HG03520 (cell line): ENCODE measurements around the gene KDM7A.
"Not testable (repeated sequence)": the region's sequence is repeated elsewhere in the genome, so short reads cannot be mapped to it uniquely, and the experiment has no call there.

Source experiments
- ATAC-seq: cut with Tn5 transposase; IDR thresholded peaks from one replicate; pipeline ENCODE4 v1.9.1; 2021; ENCODE audit warnings: mild to moderate bottlenecking, moderate library complexity; ENCODE audit not compliant: unreplicated experiment

KDM7A gene

DNA sequence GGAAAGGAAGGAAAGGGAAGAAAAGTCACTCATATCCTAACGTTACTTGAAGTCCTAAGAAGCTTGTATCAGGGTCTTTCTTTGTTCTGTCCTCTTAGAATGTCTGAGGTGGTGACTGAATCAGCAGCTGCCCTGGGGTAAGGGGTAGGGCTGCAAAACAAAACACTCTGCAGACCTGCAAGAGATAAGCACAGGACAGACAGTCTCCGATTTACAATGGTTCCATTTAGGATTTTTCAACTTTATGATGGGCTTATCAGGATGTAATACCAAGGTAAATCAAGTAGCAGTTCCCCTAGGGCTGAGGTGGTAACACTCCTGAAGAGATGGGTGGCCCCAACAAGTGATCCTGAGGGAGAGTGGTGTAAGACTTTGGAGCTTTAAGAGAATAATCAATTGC, 16.5 kb downstream of the KDM7A start:
- ATAC-seq: no peak

DNA sequence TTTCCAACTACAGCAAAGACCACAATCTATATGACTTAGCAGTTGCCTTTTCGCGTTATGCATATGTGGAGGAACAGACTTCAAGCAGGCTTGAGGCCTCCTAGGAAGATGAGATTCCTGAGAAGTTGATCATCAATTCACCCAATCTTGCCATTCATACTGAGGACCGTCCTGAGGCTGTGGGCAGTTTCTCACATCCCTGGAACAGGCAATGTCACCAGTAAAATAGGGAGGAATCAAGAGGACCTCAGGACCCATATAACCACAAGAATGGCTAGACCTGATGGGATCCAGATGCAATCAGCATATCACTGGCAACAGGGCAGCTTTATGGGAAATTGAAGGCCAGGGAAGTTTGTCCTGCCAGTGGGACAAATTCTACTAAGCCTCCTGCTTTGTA, 17.3 kb downstream of the KDM7A start:
- ATAC-seq: no peak

DNA sequence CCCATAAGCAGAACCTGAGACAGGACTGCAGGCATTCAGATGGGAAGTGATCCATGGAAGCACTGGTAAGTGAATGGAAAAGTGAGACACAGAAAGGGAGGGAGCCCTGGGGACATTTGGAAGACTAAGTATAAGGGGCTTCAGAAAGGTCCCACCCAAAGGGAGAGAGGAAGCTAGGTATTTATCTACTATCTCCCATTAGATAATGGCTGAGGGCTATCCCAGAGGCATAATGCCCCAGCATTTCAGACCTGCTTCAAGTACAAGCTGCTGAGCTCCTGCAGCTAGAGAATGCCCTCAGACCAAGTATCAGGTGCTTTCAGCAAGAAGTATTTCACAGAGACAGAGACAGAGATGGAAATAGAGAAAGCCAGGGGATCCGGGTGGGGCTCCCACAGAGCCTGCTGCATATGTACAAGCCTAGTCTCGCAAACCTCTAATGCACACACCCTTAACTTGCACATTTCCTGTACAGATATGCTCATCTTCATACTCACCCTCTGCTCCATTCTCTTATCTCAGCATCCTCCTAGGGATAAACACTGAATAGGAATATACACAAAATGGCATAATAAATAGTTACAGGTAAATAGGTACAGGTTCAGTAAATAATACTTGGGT, 20.2 kb downstream of the KDM7A start:
- ATAC-seq: no peak

DNA sequence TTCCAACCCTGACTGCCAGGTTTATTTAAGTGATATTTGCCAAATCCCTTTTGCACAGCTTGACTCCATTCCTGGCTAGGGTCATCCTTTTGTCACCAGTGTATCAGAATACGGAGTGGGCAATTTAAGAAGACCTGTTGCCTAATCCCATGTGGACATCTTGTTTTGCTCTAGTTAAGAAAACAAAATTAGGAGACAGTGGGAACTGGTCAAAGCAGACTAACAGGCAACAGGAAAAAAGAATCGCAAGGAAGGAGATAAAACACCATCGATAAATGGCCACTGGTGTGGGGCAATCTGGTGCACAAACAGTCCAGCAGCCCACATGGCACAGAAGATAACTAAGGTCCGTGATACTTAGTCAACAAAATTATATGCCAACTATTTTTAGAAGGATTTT, 21.4 kb downstream of the KDM7A start:
- no peak for ATAC-seq

DNA sequence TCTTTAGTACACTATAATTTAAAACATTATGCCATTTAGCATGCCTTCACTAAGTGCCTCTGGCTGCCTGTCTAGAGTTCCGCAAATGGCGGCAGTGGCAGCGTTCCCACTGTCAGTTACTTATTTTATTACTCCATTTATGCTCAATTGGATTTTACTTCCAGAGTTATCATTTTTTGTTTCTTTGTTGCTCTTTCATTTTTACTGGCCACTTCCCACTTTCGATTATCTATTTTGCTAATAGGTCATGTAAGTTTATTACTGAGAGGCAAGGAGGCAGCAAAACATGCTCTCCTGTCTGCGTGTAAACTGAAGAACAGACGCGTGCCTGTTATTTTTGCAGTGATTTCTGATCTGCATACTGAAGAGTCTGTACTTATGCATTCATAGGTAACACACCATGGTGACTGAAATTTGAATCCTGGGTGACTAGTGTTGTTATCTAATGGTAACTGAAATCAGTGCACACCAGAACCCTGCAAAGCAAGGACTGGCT, 23.1 kb downstream of the KDM7A start:
- no peak for ATAC-seq

DNA sequence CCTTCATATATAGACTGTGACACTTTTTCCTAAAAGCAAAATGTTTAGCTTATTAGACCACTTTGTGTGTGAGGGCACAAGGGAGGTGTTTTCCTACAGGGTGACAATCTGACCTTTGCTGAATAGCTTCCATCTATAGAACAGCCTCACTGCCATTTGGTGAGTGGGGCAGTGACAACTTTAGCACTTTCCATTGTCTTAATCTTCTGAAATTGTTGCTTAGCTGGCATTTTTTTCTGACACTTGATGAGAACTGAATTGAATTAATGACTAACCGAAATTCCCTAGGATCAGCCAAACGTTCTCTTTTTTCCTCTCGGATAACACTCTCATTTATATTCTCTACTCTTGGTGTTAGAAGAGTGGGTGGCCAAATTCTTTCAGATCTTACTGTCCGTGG, 30.2 kb downstream of the KDM7A start:
- ATAC-seq: no peak

DNA sequence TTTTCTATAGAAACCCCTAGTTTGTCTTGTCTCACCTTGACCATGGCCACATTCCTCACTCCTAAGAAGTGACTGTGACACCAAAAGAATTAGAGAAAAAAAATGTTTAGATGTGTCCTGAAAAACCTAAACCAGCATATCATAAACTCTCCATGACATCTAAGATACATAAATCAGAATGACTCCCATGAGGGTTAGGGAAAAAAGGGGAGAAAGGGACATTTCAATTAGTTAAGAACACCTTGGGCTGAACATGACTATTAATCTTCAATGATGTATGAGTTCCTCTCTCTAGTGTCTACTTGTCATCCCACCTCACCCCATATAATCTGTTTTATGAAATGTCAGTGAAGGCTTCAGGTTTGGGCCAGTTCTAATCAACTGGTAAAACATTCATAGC, 31.1 kb downstream of the KDM7A start:
- no peak for ATAC-seq

DNA sequence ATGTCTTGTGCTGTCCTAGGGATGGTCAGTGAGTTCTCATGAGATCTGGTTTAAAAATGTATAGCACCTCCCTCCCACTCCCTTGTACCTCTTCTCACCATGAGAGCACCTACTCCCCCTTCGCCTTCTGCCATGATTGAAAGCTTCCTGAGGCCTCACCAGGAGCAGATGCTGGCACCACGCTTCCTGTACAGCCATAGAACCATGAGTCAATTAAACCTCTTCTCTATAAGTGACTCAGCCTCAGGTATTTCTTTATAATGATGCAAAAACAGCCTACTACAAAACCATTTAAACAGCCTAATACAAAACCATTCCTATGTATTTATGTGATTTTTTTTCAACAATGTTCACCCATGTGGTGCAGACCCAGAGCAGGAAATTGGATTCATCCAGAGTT, 32.0 kb downstream of the KDM7A start:
- no peak for ATAC-seq

DNA sequence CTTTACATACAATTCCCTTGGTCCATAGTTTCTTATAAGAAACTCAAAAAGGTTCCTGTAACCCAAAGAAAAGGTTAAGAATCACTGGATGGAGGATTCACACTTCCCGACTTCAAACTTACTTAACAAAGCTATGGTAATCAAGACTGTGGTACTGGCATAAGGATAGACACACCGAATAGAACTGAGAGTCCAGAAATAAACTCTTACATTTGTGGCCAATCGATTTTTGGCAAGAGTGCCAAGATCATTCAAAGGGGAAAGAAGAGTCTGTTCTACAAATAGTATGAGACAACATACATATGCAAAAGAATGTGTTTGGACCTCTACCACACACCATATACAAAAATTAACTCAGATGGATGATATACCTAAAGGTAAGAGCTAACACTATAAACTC, 32.8 kb downstream of the KDM7A start:
- ATAC-seq: no peak

DNA sequence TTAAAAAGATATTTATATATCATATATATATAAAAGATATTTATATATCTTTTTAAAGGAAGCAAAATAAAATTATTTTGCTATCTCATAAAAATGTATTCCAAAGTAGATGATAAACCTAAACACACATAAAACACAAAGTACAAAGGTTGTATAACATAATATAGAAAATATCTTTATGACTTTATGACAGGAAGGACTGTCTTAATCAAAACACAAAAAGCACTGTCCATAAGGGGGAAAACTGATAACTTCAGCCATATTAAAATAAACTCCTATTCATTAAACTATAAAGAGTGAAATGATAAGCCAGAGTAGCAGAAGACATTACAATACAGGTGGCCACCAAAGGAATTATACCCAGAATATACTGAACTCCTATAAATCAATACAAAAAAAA, 34.8 kb downstream of the KDM7A start:
- ATAC-seq: no peak

DNA sequence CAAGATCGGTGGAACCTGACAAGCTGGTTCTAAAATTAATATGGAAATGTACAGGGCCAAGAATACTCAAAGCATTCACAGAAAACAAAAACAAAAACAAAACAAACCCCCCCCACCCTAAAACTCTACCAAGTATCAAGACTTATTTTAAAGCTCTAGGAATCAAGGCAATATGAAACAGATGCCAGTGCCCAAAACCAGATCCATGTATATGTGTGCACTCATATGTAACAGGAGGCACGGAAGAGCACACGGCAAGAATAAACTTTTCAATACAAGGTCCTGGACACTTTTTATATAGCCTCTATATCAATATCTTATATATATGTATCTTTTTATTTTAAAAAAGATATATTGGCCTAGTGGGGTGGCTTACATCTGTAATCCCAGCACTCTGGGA, 35.5 kb downstream of the KDM7A start:
- no peak for ATAC-seq

DNA sequence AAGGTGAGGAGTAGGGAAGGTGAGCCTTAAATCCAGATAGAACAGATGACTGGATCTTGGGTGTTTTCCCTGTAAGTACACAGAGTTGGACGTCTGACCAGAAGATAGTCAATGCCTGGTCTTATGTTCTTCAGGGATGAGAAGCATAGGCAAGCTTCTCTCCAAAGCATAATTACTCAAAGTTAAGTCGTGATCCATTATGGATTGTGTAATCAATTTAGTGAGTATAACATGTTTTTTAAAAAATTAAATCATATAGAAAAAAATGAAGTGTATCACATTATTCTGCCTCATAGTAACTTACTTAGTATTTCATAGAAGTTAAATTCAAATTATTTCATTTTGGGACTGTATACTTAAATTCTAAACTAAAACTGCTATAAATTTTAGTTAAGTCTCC, 39.7 kb downstream of the KDM7A start:
- ATAC-seq: no peak

DNA sequence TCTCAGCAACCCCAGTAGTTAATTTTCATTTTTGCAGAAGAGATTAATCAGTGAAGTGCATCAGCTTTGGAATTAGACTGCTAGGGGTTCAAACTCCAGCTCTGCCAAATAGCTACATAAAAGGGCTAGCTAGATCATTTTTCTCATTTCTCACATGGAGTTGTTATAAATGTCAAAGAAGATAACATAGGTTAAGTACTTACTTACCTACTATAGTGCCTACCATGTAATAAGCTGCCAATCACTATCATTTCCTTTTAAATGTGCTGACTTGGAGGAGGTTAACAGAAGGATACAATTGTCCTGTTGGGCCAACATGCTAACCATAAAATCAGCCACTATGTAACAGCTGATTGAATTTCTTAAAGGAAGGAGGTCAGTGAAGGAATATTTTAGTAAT, 40.7 kb downstream of the KDM7A start:
- ATAC-seq: no peak

DNA sequence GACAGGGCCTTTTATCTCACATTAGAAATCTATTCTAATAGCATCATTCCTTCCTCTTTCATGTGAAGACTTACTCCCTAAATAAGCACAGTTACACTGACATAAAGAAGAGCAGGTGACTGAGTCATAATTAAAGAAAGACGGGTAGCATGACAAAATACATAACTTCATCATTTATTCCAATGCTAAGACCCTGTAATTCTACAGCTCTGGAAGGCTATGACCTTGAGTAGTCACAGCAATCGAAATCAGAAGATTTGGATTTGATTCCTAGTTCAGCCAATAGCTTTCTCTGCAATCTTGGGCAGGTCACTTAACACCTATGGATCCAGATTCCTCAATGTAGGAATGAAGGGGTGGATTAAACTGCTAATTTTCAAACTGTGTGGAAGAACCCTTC, 42.7 kb downstream of the KDM7A start:
- no peak for ATAC-seq

DNA sequence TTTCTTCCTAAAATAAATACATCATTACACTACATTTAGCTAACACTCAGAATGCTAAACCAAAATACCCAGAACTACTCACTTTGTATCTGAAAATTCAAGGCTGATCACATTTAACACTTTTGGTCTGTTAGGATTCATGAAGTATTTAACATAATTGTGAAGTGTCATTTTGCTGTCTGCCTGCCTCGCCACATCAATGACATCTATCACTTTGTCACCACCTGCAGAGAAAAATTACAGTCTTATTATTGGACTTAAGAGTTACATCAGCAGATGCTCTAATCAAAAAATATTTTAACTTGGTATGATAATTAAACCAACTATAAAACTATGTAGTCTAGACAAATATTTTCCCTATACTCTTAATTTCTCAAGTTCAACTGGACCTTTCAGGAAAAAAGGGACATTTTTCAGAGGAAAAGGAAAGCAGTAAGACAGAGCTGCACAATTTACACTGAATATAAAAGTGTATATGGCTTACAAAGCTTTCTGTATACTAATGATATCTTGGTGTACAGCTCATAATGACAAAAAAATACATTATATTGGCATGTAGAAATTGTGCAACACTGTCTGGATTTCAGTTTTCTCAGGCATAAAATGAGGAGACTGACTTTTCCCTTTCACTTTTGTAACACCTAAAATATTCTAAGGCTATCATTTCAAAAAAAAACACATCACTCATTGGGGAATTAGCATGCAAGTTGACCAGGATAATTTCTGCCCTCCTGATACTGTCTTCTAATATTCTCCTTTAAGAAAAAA, 49.2 kb downstream of the KDM7A start:
- ATAC-seq: no peak

DNA sequence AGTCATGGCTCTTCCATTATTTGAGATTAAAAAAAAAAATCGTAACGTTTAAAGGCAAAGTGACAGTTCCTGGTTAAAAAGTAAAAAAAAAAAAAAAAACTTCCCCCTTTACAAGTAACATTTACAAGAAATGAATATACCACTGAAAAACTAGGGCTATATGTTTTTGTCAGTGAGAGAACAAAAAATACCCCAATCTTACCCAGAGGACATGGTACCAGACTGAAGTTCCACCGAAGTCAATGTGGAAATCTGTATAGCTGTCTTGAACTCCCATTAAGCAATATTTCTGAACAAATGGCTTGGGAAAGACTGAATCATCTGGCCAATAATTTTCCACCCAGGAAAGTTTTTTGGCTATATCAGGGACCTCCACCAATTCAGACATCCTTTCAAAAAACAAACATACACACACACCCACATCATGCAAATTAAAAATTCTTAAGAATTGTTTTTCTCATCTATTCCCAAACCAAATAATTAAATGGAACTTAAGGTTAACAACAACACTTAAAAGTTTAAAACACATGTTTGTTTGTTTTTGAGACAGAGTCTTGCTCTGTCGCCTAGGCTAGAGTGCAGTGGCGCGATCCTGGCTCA, 50.2 kb downstream of the KDM7A start:
- no peak for ATAC-seq

DNA sequence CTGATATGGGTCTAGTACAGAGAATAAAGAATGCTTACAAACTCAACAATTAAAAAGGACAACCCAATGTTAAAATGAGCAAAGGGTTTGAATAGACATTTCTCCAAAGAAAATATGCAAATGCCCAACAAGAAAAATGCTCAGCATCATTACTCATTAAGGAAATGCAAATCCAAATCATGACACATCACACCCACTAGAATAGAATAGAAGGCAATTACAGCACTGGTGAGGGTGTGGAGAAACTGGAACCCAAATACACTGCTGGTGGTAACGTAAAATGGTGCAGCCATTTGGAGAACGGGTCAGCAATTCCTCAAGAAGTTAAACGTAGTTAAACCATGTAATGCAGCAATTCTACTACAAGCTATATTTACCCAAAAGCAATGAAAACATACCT, 53.8 kb downstream of the KDM7A start:
- ATAC-seq: no peak

DNA sequence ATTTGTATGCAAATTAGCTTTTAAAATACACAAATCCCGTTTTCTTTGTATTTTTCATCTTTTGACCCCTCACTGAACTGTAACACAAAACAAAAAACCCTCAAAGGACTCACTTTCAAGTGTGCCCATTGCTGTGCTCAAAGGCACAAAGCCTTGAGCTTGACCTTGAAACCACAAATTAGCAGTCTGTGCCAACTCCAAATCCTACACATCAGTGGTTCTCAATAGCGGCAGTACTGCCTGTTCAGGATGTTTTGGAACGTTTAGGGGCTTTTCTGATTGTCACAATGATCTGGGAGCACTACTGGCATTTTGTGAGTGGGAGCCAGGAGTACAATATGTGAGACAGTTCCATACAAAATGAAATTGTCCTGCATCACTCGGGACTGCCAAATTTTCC, 55.5 kb downstream of the KDM7A start:
- no peak for ATAC-seq

DNA sequence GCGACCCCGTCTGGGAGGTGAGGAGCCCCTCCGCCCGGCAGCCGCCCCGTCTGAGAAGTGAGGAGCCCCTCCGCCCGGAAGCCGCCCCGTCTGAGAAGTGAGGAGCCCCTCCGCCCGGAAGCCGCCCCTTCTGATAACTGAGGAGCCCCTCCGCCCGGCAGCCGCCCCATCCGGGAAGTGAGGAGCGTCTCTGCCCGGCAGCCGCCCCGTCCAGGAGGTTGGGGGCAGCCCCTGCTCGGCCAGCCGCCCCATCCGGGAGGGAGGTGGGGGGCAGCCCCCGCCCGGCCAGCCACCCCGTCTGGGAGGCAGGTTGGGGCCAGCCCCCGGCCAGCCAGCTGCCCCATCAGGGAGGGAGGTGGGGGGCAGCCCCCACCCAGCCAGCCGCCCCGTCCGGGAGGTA, 62.0 kb downstream of the KDM7A start:
- not testable (repeated sequence) for ATAC-seq

DNA sequence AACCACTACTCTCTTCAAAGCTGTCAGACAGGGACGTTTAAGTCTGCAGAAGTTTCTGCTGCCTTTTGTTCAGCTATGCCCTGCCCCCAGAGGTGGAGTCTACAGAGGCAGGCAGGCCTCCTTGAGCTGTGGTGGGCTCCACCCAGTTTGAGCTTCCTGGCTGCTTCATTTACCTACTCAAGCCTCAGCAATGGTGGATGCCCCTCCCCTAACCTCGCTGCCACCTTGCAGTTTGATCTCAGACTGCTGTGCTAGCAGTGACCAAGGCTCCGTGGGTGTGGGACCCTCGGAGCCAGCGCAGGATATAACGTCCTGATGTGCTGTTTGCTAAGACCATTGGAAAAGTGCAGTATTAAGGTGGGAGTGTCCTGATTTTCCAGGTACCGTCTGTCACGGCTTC, 68.0 kb downstream of the KDM7A start:
- not testable (repeated sequence) for ATAC-seq

DNA sequence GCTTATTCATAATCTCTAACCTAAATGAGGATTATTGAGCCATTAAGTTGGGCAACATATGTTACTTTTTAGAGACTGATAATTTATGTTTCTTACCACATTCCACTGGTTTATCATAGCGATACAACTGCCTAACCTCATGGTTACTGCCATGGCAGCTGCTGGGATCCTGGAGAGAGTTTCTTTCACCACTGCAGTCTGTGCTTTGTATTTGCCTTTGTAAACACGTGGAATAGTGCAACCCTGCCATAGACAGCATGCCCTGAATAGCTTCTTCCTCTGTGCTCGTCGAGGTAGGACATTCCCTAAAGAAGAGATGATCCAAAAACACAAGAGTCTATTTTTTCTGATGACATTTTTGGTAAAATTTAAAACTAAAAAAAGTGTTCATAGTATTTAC, 80.3 kb downstream of the KDM7A start:
- no peak for ATAC-seq

DNA sequence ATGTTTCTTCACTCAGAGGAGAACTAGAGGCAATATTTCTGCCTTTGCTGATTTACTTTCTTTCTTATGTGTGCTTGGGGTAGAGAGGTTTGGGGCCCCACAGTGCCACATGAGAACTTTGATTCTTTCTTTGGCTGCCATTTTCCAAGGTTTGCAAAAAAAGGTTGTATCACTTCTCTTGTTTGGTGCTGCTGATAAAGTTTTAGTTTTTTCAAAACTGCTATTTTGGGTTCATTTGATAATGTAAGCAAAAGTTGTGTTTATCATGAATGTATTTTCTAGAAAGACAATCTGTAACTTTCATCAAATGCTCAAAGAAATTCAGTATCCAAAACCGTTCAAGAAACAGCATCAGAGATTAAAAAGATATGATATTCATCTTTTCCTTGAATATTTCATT, 83.4 kb downstream of the KDM7A start:
- ATAC-seq: no peak
